HTERT RPE-1 (cell line): ENCODE measurements around the gene GNB3.

ENCODE experiments used
- in situ Hi-C: fragments of 300-500 bp; cut with MboI; formaldehyde crosslinking; loops from 4 replicates; pipeline ENCODE4 v1.14.3; 2020; ENCODE audit warnings: low sequenced_read_pairs

The GNB3 gene

DNA sequence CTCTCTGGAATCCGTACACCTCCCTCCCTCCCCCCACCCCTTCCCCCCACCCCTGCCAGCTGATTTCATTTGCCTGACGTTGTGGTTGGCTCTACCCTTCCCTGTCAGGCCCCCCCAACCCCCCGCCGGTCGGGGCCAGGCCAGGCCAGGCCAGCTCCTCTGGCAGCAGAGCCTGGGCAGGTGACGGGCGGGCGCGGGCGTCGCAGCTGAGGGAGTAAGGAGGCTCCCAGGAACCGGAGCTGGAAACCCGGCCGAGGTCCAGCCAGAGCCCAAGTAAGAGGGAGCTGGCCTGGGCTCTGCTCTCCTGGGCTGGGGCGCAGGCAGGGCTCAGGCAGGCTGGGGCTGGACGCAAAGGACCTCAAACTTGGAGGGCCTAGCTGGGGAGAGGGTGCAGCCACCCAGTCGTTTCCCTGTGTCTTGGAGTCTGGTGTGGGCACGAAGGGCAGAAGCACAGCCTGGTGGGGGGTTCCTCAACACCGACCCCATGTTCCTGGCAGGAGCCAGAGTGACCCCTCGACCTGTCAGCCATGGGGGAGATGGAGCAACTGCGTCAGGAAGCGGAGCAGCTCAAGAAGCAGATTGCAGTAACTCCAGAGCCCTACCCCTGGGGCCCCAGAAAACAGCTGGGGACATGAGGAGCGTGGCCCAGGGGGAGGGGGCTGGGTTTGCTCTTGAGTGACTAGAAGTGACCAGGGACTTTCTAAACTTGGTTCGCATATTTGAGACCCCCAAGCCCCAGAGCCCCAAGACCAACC lies at the start of gene GNB3:
GNB3 (plus strand) TSS at position 165 of the 755 bp plus-strand sequence; CDS start at position 528, 363 bp downstream.
- in situ Hi-C loops: no loop called here

DNA sequence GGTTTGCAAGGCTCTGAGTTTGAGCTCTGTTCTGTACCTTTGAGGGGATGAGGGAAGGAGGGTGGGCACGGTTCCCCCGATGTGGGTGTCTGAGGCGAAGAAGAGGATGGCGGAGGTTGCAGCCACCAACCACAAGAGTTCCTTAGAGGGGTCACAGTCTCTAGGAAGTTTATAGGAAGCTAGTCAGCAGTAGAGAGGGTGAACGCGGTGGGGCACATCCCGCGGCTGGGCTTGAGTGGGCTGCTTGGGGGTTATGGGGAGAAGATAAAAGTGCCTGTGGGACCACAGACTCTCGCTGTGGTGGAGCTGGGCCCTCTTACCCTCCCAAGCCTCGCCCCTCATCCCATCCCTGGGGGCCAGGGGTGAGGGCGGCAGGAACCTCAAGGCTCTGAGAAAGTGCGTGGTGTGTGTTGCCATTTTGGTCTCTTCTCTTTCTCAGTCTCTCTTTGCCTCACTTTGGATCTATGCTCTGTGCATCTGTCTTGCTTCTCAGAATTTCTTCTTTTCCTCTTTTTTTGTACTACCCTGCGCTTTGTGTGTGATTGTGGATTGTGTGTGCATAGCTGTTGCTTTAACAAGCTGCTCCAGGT lies 48.7 kb upstream of the GNB3 start:
- in situ Hi-C loops: no loop called here

DNA sequence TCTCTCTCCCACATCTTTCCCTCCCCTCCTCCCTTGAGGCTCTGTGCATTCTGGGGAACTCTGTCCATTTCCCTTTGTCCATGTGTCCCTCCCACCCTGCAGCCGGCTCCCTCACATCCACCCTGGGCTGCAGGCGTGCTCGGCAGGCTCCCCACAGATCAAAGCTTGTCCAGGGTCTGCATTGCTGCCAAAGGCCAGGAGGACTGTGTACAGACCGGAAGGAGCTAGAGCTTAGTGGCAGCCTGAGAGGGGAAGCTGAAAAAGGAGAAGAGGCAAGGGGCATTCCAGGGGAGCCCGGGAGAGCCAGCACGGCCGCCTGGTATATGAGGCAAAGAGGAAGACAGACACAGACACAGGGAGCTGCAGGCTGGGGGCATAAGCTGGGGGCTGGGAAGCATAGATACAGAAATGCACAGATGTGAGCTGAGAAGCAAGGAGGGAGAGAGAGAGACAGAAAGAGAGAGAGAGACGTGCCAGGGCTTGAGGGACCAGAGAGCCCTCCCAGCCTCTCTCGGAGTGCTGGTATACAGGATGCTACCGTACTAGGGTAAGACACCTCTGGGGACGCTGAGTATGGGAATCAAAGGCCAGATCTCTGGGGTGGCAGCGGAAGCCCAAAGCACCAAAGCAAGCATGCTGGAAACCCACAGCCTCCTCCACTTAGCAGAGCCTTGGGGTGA lies 48.1 kb upstream of the GNB3 start:
- in situ Hi-C loops: no loop called here

DNA sequence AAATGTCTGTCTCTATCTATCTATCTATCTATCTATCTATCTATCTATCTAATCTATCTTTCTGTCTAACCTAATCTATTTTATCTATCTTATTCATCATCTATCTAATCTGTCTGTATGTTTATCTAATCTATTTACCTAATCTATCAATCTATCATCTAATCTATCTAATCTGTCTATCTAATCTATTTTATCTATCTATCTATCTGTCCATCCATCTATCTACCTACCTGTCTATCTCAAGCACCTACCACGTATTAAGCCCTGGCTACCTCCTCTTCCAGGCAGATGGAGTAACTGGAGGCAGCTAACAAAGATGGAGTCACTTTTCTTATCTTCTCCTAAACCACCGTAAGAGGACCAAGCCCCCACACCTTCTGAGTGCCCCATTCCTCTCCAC lies 45.6 kb upstream of the GNB3 start:
- in situ Hi-C loops: no loop called here

DNA sequence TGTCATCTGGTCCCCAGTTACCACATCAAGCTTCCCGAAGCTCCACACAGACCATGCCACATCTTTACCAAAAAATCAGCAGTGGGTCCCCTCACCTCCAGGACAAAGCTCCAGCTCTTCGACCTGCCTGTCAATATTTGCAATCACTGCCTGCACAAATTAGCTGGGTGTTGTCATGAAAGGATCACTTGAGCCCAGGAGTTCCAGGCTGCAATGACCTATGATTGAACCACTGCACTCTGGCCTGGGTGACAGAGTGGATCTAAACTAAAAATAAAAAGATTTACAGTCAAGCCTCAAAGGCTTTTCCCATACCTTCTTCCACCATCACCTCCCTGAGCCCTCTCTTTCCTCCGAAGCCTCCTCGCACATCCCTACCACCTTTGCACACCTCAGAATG lies 44.1 kb upstream of the GNB3 start:
- in situ Hi-C loops: no loop called here

DNA sequence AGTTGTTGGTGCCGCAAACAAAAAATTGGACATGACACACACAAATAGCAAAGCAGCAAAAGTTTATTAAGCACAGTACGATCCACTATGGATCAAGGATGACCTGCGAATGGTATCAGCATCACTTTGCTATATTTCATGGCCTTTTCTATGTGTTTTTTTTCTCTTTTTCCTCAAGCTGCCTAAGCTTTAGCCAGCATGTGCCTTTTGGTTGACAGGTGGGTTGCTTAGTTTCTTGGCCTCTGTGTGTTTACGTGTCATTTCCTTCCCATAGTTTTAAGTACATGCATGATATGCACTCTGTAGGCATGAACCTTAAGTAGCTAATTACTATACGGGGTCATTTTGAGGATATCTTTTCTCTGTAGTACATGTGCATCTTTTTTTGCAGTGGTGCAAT lies 41.6 kb upstream of the GNB3 start:
- in situ Hi-C loops: no loop called here

DNA sequence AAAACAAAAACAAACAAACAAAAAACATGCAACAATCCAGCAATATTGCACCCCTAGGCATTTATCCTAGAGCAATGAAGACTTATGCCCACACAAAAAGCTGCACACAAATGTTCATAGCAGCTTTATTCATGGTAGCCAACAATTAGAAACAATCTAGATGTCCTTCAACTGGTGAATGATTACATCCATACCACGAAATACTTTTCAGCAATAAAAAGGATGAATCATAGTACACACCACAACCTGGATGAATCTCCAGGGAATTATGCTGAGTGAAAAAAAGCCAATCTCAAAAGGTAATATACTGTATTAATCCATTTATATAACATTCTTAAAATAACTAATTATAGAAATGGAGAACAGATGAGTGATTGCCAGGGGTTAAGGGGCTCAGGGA lies 33.6 kb upstream of the GNB3 start:
- in situ Hi-C loops: no loop called here

DNA sequence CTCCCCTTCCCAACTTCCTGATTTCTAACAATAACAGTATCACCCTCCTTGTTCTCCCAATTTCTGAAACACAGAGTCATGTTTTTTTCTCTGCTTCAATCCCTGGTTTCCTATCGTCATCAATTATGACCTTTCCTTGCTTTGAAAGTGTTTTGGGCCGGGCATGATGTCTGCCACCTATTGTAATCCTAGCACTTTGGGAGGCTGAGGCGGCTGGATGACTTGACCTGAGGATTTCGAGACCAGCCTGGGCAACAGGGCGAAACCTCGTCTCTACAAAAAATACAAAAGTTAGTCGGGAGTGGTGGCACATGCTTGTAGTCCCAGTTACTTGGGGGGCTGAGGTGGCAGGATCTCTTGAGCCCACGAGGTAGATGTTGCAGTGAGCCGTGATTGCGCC lies 31.7 kb upstream of the GNB3 start:
- in situ Hi-C loops: no loop called here

DNA sequence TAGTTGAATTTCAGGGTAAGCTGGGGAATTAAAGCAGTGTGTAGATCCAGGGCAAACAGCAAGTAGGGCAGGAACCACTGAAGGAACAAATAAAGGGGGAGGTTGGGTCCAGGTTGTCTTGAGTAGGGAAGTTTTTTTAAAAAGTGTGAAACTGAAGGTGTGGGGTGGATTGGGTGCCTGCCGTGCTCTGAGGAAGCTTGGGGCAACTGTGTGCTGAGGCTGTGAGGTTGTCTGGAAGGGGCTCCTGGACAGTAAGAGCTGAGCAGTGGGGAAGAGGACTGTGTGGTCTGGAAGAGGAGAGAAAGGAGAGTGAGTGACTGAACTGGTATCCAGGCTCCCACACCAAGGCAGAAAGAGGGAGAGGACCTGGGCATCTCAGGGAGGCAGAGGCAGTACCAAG lies 30.0 kb upstream of the GNB3 start:
- in situ Hi-C loops: no loop called here

DNA sequence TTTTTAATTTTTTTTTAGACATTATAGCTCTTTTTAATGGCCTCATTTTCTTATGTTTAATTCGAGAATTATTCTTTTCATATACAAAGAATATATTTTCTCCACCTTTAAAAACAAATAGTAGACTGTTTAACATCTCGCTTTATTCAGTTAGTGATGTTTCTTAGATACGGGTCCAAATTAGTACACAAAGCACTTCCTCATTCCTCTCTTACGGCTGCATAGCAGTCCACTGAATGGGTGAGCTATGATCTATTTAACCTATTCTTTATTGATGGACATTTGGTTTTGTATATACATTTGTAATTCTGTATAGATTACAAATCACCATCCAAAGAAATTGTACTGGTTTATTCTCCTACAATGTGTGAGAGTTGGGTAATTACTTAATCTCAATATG lies 27.4 kb upstream of the GNB3 start:
- in situ Hi-C loops: no loop called here

DNA sequence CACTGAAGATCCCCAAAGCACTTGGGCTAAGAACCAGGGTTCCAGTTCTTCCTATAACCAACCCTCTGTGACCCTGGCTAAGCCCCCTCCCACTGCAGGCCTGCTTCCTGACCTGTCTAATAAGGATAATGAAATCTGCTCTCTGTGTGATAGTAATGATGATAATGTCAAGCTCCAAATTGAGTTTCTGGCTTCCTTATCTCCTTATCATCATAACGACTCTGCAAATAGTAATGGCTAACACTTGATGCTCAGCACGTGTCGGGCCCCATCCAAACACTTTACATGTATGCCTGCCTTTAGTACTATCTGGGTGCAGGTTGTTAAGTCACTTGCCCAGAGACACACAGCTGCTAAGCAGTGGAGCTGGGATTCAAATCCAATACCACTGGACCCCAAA lies 24.1 kb upstream of the GNB3 start:
- in situ Hi-C loops: no loop called here

DNA sequence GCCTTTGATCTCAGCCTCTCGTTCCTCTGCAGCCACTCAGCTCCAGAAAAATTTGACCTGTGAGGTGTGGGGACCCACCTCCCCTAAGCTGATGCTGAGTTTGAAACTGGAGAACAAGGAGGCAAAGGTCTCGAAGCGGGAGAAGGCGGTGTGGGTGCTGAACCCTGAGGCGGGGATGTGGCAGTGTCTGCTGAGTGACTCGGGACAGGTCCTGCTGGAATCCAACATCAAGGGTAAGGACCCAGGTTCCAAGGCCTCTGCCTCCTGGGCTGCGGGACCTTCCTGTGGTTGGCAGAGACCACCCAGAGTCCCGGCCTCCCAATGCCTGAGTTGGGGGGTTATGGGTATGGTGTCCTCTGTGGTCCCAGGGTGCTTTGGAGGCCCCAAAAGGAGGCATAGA lies 23.6 kb upstream of the GNB3 start:
- in situ Hi-C loops: no loop called here

DNA sequence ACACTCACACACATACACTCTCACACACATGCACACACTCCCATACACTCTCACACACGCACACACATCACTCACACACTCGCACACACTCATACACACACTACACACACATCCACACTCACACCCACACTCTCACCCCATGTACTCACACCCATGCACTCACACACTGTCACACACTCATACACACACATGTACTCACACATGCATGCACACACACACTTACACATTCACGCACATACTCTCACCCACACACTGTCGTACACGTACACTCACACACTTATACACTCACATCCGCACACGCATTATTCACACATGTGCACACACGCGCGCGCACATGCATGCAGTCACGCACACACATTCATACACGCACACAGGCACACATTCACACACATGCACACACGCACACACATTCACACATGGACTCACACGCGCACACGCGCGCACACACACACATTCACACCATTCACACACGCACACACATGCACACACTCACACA lies 23.0 kb upstream of the GNB3 start:
- in situ Hi-C loops: no loop called here

DNA sequence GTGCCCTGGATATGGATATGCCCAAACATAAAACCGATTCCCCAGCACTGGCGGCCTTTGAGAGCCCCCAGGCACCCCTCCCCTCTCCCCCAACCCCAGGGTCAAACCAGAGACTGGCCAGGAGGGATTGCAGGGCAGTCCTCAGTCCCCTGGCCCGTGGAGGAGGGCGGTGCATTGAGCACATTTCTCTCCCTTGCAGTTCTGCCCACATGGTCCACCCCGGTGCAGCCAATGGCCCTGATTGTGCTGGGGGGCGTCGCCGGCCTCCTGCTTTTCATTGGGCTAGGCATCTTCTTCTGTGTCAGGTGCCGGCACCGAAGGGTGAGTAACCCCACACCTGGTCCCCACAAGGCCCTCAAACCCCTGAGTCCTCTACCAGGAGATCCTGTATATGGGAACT lies 22.5 kb upstream of the GNB3 start:
- in situ Hi-C loops: no loop called here

DNA sequence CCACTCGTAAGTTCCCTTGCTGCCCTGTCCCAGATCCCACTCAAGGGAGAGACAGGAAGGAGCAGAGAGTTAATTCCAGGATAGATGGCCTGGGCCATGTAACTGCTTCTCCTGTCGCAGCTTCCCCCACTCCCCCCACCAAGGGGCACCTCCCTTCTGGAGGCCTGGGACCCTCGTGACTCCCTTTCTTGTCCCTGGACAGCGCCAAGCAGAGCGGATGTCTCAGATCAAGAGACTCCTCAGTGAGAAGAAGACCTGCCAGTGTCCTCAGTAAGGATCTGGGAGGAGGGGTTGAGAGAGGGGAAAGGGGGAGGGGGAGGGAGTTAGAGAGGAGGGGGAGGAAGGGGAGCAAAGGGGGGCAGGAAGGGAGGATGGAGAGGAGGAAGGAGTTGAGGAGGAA lies 22.1 kb upstream of the GNB3 start:
- in situ Hi-C loops: no loop called here

DNA sequence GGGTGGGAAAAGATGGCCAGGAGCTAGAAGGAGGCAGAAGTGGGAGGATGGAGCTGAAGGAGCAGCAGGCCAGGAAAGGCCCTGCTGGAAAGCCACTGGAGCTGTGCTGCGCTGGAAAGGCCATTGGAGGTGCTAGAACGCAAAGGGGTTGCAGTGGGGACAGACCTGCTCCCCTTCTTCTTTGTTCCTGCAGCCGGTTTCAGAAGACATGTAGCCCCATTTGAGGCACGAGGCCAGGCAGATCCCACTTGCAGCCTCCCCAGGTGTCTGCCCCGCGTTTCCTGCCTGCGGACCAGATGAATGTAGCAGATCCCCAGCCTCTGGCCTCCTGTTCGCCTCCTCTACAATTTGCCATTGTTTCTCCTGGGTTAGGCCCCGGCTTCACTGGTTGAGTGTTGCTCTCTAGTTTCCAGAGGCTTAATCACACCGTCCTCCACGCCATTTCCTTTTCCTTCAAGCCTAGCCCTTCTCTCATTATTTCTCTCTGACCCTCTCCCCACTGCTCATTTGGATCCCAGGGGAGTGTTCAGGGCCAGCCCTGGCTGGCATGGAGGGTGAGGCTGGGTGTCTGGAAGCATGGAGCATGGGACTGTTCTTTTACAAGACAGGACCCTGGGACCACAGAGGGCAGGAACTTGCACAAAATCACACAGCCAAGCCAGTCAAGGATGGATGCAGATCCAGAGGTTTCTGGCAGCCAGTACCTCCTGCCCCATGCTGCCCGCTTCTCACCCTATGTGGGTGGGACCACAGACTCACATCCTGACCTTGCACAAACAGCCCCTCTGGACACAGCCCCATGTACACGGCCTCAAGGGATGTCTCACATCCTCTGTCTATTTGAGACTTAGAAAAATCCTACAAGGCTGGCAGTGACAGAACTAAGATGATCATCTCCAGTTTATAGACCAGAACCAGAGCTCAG lies 21.4 kb upstream of the GNB3 start:
- in situ Hi-C loops: no loop called here

DNA sequence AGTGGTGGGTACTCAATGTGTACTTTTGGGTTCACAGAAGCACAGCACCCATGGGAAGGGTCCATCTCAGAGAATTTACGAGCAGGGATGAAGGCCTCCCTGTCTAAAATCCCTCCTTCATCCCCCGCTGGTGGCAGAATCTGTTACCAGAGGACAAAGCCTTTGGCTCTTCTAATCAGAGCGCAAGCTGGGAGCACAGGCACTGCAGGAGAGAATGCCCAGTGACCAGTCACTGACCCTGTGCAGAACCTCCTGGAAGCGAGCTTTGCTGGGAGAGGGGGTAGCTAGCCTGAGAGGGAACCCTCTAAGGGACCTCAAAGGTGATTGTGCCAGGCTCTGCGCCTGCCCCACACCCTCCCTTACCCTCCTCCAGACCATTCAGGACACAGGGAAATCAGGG lies 20.6 kb upstream of the GNB3 start:
- in situ Hi-C loops: no loop called here

DNA sequence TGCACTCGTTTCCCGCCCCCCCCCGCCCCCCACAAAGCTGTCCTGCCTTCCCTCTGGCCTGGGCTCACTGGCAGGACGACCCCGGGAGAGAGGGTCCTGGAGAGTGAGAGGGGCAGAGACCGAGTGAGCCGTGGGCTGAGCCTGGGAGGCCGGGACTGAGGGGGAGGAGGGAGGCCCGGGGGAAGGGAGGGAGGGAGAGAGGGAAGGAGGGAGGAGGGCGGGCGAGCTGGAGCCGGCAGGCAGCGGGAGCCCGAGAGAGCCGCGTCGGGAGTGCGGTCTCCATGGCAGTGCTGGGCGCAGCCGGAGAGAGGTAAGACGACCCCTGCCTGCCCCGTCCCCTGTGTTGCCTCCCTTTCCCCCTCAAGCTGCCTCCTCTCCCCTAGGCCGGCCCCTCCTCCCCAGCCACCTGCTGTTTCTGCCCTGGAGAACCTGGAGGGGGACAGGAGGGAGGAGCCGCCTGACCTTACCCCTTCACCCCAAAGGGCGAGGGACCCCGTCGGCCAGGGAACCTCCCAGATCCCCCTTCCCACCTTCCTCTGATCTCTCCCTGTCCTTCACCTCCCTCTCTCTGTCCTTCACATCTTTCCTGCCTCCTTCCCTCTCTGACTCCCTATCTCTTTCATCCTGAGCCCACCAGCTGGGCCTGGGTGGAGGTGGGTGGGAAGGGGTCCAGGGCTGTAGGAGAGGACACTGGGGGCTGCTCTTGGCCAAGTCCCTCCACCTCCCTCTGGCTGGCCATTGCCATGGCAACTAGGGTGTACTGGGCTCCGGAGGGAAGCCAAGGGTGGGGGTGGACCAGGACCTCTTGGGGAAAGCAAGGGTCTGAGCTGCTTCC lies 18.9 kb upstream of the GNB3 start, which contains the start of gene GPR162:
GPR162 (plus strand) TSS at position 231 of the 835 bp plus-strand sequence. CDS start 2,078 bp downstream, outside the sequence.
- in situ Hi-C loops: no loop called here

DNA sequence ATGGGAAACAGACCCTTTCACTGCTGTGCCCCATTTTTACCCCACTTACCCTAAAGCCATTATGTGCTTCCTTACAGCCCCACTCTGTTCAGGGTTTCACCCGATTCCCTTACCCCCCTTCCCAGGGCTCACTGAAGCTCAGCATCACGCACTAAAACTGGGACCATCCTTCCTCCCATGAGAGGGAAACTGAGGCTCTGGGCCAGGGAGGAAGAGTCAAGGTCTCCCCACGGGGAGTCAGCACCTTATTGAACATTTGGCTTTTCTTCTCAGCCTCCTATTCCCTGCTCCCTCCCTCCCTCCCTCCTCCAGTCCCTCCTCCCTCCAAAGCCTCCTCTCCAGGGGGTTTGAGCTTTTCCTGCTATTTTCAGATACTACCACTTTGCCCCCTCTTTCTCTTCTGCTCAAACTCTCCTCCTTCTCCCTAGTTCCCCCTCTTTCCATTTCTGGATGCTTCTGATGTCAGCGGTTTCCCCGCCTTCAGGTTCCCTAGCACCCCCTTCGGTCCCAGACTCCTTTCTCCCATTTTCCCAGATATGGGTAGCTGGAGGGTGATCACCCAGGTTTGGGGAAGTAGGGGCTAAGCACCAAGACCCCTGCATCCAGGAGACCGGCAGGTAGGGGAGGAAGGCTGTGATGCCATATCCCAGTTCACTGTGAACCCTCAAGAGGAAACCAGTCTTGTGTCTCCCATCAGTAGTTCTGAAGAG lies 18.1 kb upstream of the GNB3 start:
- in situ Hi-C loops: no loop called here
